Heart left ventricle (tissue), 16 donors: ENCODE data around the gene RNU1-3. TPM values are rescaled to one million over a fixed set of nuclear protein-coding genes. Genes with fewer than 3 reads are reported as not detected.
"Not testable (repeated sequence)": the region's sequence is repeated elsewhere in the genome, so short reads cannot be mapped to it uniquely, and the experiment has no call there.

Experiments used
- ATAC-seq, 4 donors: fragments of 200-7000 bp; cut with Tn5 transposase; one replicate each; pipeline ENCODE4 v1.9.1; 2020 to 2022; ENCODE audit warnings: moderate library complexity in 4 of 4, mild to moderate bottlenecking in 3 of 4, moderate number of reproducible peaks in 1 of 4
- DNase-seq, 5 donors: peaks; one replicate each; pipeline ENCODE4 v3.0.0-alpha.2; 2020
- H3K27ac ChIP-seq, 12 donors: fragments of 200-600 bp; sonication (generic) in 4 of 12; one replicate each; pipeline versions ENCODE4 v1.5.0 to v1.8.0; 2016 to 2022; ENCODE audit warnings: mild to moderate bottlenecking in 2 of 12
- H3K27me3 ChIP-seq, 9 donors: fragments of 200-600 bp; sonication (generic) in 2 of 9; one replicate each; pipeline versions ENCODE4 v1.5.1 to v1.8.0; 2016 to 2022; ENCODE audit warnings: mild to moderate bottlenecking in 3 of 9
- H3K36me3 ChIP-seq, 9 donors: fragments of 200-600 bp; sonication (generic) in 2 of 9; one replicate each; pipeline versions ENCODE4 v1.5.0 to v1.8.0; 2018 to 2022; ENCODE audit warnings: mild to moderate bottlenecking in 2 of 9
- H3K4me1 ChIP-seq, 12 donors: fragments of 200-600 bp; sonication (generic) in 4 of 12; one replicate each; pipeline versions ENCODE4 v1.5.0 to v1.8.0; 2016 to 2022; ENCODE audit warnings: mild to moderate bottlenecking in 3 of 12
- H3K4me3 ChIP-seq, 12 donors: fragments of 200-600 bp; sonication (generic) in 4 of 12; one replicate each; pipeline versions ENCODE4 v1.5.0 to v1.8.0; 2017 to 2022; ENCODE audit warnings: mild to moderate bottlenecking in 9 of 12, moderate library complexity in 4 of 12
- H3K9me3 ChIP-seq, 12 donors: fragments of 200-600 bp; sonication (generic) in 4 of 12; one replicate each; pipeline versions ENCODE4 v1.5.0 to v1.8.0; 2016 to 2022; ENCODE audit warnings: mild to moderate bottlenecking in 1 of 12
- WGBS, 4 donors: extraction: QIAGEN DNeasy Blood & Tissue Kit in 2 of 4; methylation state at CpG; one replicate each; pipeline versions ENCODE4 v1.1.5 to v1.1.7; 2013 to 2018; 5-methylcytosine and 5-hydroxymethylcytosine counted together
- intact Hi-C, 10 donors: fragments of 100-400 bp; cut with DNase I; formaldehyde crosslinking; loops; one replicate each; pipeline versions ENCODE4 v1.11.1 to v1.14.2; 2022
- polyA plus RNA-seq, 2 donors: library from polyadenylated mRNA; stranded (reverse); fragments of 200-250 nt; gene quantifications; one replicate each; pipeline ENCODE4 v1.2.3, GENCODE V29; 2013
- total RNA-seq, 9 donors: library from RNA; depleted of rRNA in 2 of 9; stranded (reverse); fragments of >200 nt in 2 of 9; fragmentation: NEBNext Ultra II Directional in 3 of 9; extraction: Animal tissue kit (Norgen Biotek cat#: 25700) in 3 of 9; gene quantifications; one replicate each; pipeline versions ENCODE4 v1.1.0 to v1.2.4, GENCODE V29; 2016 to 2023
- donor health status: ischemic (EF 13 %, LVEDD 7.1; RV severe dilation, severe dysfunction).
- donor health status: healthy with polysubstance abuse.
- donor health status: DM: no; HTN: yes; CAD: no.
- donor health status: DM: no; HTN: no; CAD: no.
- donor health status: ischemic (EF 25% LVEDD 6.9; RV normal size, moderate dysfunction).
- donor health status: ischemic (EF 25% LVEDD 5.7; RV mildly dilated, moderate dysfunction).
- donor health status: healthy.
- donor health status: DM: yes; HTN: yes; CAD: no.
- donor health status: ischemic (EF 35%, LVEDD 5.7; RV mildly dilated, moderate dysfunction).
- donor health status: nonischemic (EF 11% LVEDD 7.7; RV severe dilation, severe dysfunction).
- donor health status: DM: yes; HTN: yes; CAD: no.
- donor health status: PGD.
- donor health status: ischemic (EF 29% LVEDD 5.4; RV normal size, mild dysfunction).
- donor health status: nonischemic (EF 23%, LVEDD 6.1; RV moderate dilation, normal function).

Gene RNU1-3
- total and polyA plus RNA-seq, 11 donors = 364 to 3,776 (median 2,470) TPM; not detected in 4

- DNase-seq, H3K27ac ChIP-seq, H3K36me3 ChIP-seq, ATAC-seq, H3K4me3 ChIP-seq, H3K9me3 ChIP-seq, H3K4me1 ChIP-seq, intact Hi-C loops: not testable (repeated sequence)
- H3K27me3 ChIP-seq = peaks cover 0 to 11% (median 3%) of the 10 kb centered on the region in 9 donors
- 0 to 6% methylated on average over 6 to 10 of the region's 57 CpGs; no CpG with 5 or more reads in 2 of the 4 donors for WGBS, 4 donors
Measured at GRCh38 chr1:16700138-16700895, 33.6 kb upstream of the RNU1-3 start.

- H3K4me1 ChIP-seq, intact Hi-C loops, H3K4me3 ChIP-seq, H3K27ac ChIP-seq, ATAC-seq, H3K9me3 ChIP-seq, H3K36me3 ChIP-seq: not testable (repeated sequence)
- 0 to 7% (median 4%) methylated on average over 17 to 47 of the region's 52 CpGs for WGBS, 4 donors
- peak in 1 of 5 donors; percentile 32 for DNase-seq
- H3K27me3 ChIP-seq = peaks cover 0 to 11% (median 3%) of the 10 kb centered on the region in 9 donors
Measured at GRCh38 chr1:16699440-16699839, 32.7 kb upstream of the RNU1-3 start.

- H3K4me1 ChIP-seq, H3K36me3 ChIP-seq, H3K27me3 ChIP-seq, H3K9me3 ChIP-seq, ATAC-seq, DNase-seq, H3K27ac ChIP-seq, H3K4me3 ChIP-seq, intact Hi-C loops: not testable (repeated sequence)
- 61 to 79% (median 66%) methylated on average over 3 to 4 of the region's 7 CpGs for WGBS, 4 donors
Measured at GRCh38 chr1:16697152-16697551, 30.4 kb upstream of the RNU1-3 start.

GRCh38 chr1:16696507-16697150, 29.9 kb upstream of the RNU1-3 start:
- H3K4me1 ChIP-seq, intact Hi-C loops: not testable (repeated sequence)
- 3 to 33% (median 16%) methylated on average over 4 to 28 of the region's 33 CpGs for WGBS, 4 donors

GRCh38 chr1:16694308-16694702, 27.6 kb upstream of the RNU1-3 start:
- H3K36me3 ChIP-seq, H3K9me3 ChIP-seq, H3K4me3 ChIP-seq, DNase-seq, ATAC-seq, H3K4me1 ChIP-seq, H3K27ac ChIP-seq, intact Hi-C loops, H3K27me3 ChIP-seq: not testable (repeated sequence)
- no CpG with 5 or more reads among the region's 16 CpGs for WGBS, 4 donors

More at GRCh38 chr1:16696507-16697150, 29.9 kb upstream of the RNU1-3 start:
- ATAC-seq (peak in 1 of 4 donors; percentile 16), DNase-seq (peak in 1 of 5 donors; percentile 57)
- H3K4me3 ChIP-seq, H3K27me3 ChIP-seq, H3K36me3 ChIP-seq, H3K9me3 ChIP-seq, H3K27ac ChIP-seq: not testable (repeated sequence)

- DNase-seq, H3K36me3 ChIP-seq, H3K4me1 ChIP-seq, H3K9me3 ChIP-seq, intact Hi-C loops, H3K27ac ChIP-seq, H3K27me3 ChIP-seq: not testable (repeated sequence)
- peak overlapping the region in 1 of 12 donors; percentile 26 for H3K4me3 ChIP-seq
- 0 to 2% (median 1%) methylated on average over 12 to 45 of the region's 96 CpGs for WGBS, 4 donors
- ATAC-seq = peak in 1 of 4 donors; percentile 33
Measured at GRCh38 chr1:16693449-16694307, 26.9 kb upstream of the RNU1-3 start.

- H3K4me1 ChIP-seq, H3K27ac ChIP-seq, H3K27me3 ChIP-seq, ATAC-seq, H3K4me3 ChIP-seq, H3K9me3 ChIP-seq, H3K36me3 ChIP-seq, intact Hi-C loops: not testable (repeated sequence)
- DNase-seq = peak in 1 of 5 donors; percentile 22
- 1 to 35% (median 3%) methylated on average over 19 to 24 of the region's 79 CpGs; no CpG with 5 or more reads in 1 of the 4 donors for WGBS, 4 donors
Measured at GRCh38 chr1:16692717-16693448, 26.1 kb upstream of the RNU1-3 start.

GRCh38 chr1:16692283-16692682, 25.5 kb upstream of the RNU1-3 start:
- intact Hi-C loops, H3K9me3 ChIP-seq, H3K4me1 ChIP-seq, H3K27ac ChIP-seq, H3K36me3 ChIP-seq, DNase-seq, ATAC-seq, H3K4me3 ChIP-seq: not testable (repeated sequence)
- WGBS, 4 donors = 5 to 15% methylated on average over 8 to 17 of the region's 39 CpGs; no CpG with 5 or more reads in 2 of the 4 donors
- H3K27me3 ChIP-seq = peaks cover 0 to 13% (median 2%) of the 10 kb centered on the region in 9 donors

- ATAC-seq, H3K4me3 ChIP-seq, intact Hi-C loops, H3K9me3 ChIP-seq, H3K36me3 ChIP-seq, H3K4me1 ChIP-seq, H3K27me3 ChIP-seq, H3K27ac ChIP-seq, DNase-seq: not testable (repeated sequence)
- WGBS, 4 donors = 93% methylated on average over 7 of the region's 13 CpGs; no CpG with 5 or more reads in 3 of the 4 donors
Measured at GRCh38 chr1:16690971-16691682, 24.4 kb upstream of the RNU1-3 start.
